Activated CD4-positive, CD25-positive, alpha-beta regulatory T cell (primary cell): ENCODE data around the gene SBNO2.

ENCODE experiments used
- DNase-seq, 4 experiments: peaks; one replicate each; lab custom pipeline; 2025; lab: John Stamatoyannopoulos, UW

Gene SBNO2, protein sequence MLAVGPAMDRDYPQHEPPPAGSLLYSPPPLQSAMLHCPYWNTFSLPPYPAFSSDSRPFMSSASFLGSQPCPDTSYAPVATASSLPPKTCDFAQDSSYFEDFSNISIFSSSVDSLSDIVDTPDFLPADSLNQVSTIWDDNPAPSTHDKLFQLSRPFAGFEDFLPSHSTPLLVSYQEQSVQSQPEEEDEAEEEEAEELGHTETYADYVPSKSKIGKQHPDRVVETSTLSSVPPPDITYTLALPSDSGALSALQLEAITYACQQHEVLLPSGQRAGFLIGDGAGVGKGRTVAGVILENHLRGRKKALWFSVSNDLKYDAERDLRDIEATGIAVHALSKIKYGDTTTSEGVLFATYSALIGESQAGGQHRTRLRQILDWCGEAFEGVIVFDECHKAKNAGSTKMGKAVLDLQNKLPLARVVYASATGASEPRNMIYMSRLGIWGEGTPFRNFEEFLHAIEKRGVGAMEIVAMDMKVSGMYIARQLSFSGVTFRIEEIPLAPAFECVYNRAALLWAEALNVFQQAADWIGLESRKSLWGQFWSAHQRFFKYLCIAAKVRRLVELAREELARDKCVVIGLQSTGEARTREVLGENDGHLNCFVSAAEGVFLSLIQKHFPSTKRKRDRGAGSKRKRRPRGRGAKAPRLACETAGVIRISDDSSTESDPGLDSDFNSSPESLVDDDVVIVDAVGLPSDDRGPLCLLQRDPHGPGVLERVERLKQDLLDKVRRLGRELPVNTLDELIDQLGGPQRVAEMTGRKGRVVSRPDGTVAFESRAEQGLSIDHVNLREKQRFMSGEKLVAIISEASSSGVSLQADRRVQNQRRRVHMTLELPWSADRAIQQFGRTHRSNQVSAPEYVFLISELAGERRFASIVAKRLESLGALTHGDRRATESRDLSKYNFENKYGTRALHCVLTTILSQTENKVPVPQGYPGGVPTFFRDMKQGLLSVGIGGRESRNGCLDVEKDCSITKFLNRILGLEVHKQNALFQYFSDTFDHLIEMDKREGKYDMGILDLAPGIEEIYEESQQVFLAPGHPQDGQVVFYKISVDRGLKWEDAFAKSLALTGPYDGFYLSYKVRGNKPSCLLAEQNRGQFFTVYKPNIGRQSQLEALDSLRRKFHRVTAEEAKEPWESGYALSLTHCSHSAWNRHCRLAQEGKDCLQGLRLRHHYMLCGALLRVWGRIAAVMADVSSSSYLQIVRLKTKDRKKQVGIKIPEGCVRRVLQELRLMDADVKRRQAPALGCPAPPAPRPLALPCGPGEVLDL (N-terminal part only)

DNA sequence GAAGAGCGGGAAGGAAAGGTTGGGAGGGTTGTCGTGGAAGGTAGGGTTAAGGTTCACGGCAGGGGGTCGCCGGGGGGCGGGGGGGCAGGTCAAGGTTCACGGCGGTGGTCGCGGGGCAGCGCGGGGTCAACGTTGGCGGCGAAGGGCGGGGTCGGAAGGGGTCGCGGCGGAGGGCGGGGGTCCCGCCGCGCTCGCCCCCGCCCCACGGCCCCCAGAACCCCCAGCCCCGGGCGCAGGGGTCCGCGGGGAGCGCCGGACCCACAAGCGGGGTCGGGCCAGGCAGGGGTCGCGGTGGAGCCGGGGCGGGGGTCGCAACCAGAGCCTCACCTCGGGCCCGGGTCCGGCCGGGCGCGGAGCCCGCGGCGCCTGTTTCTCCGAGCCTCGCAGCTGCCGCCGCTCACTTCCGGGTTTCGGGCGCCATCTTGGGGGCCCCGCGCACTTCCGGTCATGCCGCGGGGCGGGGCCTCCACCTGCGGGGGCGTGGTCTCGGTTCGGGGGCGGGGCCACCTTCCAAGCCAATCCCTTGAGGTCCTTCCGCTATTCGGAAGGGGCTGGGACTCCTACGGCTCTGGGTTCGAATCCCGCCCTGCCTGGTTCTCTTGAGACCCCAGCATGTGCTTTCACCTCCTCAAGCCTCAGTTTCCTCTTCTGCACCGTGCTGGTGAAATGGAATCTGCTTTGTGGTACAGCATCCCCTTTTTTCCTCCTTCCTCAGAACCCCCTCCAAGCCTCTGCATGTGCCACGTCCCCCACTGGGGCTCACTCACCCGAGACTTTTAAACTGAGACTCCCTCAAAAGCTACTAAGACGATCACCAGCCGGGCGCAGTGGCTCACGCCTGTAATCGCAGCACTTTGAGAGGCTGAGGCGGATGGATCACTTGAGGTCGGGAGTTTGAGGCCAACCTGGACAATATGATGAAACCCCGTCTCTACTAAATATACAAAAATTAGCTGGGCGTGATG is at the start of gene SBNO2:
Gene SBNO2, minus strand, starts transcription at position 424 of the 965 bp plus-strand sequence. CDS start 19,992 bp downstream, outside the sequence.
- DNase-seq = peak; percentile 73 to 93 (median 84)

DNA sequence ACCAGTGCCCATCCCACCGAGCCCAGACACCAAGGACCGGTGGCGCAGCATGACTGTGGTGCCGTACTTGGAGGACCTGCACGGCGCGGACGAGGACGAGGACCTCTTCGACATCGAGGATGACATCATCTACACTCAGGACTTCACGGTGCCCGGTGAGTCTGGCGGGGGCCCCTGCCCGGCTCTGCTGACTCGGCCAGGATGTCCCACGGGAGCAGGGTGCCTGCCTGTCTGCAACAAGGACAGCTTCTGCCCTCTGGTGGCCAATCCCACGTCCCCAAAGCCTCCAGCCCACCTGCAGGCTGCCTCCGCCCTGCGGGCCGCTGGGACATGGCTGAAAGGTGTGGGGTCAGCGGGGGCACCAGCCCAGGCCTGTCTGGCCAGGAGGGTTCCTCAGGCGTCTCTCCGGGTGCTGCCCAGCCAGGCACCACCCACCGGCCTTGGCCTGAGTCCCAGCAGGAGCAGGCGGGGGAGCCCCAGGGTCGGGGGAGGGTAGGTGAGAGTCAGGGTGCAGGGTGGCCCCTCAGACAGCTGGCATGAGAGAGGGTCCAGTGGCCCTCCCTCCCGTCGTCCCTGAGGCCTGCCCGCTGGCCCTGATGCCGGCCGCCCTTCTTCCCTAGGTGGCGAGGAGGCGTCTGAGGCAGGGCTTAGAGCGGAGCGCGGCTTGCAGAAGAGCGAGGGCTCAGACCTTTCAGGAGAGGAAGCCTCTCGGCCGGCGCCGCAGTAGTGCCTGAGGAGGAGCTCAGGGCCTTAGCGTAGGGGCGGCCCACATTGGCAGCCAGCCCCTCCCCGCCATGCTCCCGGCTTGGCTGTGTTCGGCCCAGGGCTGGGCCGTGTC is 49.2 kb upstream of the SBNO2 start:
- no peak for DNase-seq

DNA sequence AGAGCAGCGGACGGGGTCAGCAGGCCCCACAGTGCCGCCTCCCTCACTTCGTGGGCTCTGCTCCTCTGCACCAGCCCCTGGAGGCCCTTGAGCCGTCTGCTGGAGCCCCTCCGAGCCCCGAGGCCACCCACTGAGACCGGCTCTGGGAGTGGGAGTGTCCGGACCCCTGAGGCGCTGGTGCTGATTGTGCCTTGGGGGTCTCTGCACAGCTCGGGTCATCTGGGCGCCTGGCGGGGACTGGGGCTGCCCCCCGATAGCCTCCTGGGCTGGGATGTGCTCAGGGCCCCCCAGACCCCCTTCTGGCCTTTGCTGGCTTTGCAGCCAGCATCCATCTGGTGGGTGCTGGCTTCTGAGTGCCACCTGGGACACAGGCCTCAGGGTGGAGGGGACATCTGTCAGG is 48.3 kb upstream of the SBNO2 start:
- DNase-seq = no peak

DNA sequence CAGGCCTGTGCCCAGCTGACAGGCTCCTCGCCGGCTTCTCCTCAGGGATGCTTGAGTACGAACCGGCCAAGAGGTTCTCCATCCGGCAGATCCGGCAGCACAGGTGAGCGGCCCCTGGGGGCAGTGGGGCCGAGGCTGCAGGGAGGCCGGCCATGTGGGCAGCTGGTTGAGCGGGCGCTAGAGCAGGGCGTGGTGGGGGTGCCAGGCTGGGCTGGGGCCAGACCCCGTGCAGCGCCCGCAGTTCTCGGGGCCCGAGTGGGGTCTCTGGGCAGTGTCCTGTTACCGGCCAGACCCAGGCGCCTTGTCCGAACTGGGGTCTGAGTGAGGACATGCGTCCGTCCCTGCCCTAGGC is 47.8 kb upstream of the SBNO2 start:
- DNase-seq = no peak

DNA sequence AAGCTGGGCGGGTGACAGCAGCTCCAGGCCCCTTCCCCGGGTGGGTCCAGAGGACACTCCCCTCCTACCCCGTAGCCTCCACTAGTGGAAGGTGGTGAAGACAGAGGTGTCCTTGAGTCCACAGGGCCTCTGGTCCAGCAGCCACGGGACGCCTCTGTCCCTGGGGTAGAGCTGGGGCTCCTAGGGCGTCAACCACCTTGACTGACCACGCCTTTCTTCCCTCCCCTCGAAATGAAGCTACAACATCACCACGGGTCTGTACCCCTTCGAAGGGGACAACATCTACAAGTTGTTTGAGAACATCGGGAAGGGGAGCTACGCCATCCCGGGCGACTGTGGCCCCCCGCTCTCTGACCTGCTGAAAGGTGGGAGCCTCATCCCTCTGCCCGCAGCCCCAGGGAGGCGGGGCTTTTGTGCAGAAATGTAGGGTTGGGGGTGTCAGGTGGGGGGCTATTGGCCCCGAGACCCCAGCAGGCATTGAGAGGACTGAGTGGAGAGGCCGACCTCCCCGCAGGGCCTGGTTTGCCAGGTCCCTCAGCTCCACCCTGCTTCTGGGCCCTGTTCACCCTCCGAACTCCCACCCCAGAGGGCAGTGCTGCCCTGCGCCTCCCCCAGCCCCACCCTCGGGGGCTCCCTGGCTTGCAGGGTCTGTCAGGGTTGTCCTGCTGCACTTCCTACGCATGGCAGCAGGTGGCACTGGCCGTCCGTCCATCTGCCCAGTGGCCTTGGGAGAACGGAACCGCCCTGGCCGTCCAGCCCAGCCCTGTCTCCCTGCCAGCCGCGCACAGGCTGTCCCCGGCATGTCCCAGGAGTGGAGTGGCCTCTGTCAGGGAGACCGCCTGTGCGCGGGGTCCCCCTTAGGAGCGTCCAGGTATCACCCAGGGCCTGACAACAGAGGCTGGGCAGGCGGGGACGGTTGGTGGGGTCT is 47.2 kb upstream of the SBNO2 start:
- DNase-seq = no peak

DNA sequence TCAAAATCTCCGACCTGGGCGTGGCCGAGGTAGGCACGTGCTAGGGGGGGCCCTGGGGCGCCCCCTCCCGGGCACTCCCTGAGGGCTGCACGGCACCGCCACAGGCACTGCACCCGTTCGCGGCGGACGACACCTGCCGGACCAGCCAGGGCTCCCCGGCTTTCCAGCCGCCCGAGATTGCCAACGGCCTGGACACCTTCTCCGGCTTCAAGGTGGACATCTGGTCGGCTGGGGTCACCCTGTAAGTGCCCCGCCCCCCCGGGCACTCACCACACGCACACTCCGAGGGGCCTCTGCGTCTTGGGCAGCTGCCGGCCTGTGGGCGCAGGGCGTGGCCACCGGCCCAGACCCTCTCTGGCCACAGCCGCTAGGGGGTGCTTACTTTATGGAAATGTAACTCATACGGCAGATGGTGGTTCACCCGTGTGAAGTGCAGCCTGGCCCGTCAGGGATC is 46.4 kb upstream of the SBNO2 start:
- no peak for DNase-seq

DNA sequence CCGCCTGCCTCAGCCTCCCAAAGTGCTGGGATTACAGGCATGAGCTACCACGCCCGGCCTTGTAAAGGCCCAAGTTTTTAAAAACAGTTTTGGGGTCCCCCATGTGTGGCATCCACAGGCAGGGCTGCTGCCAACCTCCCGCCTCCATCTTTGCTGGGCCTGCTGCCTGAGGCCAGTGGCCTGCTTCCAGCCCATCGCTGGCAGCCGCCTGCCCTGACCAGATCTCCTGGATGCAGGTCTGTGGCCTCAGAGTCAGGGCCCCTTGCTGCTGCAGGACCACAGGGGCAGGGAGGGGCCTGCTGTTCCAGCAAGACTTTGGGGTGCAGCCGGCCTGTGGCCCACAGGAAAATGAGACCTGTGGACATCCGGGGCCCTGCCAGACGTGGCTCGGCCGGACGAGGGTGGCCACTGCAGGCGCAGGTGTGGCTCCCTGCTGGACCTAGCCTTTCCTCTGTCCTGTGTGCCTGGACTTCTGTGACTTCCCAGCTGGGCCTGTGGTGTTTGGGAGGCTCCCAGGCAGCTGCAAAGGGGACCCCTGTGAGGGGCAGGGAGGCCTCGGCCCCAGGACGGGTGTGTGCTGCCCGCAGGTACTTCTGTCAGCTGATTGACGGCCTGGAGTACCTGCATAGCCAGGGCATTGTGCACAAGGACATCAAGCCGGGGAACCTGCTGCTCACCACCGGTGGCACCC is 45.9 kb upstream of the SBNO2 start:
- no peak for DNase-seq

DNA sequence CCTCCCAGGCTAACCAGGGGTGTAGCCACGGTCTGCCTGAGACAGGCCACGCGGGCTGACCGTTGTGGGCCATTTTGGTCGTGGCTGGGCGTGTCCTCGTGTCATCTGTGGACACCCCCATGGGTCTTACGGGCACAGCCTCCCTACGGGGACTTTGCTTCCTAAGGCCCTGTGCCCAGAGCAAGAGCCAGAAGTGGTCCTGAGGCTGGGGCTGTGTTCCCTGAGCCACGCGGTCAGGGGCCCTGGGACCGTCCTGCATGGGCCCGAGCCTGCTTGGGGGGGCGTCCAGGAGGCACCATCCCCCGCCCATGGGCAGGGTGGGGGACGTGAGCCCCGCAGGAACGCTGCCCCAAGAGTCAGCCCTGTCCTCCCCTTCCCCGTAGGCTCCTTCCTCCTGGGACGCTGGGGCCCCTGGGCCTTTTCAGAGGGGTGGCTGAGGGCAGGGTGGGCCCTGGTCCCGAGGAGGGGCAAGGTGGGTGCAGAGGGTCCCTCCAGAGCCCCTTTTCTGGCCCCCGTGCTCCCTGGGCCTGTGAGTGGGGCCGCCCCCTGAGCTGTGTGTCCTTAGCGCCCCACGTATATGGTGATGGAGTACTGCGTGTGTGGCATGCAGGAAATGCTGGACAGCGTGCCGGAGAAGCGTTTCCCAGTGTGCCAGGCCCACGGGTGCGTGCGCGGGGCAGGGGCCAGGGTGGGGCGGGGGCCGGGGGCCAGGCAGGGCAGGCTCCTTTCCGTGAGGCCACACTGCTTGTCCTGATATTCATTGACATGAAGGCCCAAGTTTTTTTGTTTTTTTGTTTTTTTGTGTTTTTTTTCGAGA is 44.9 kb upstream of the SBNO2 start:
- no peak for DNase-seq

DNA sequence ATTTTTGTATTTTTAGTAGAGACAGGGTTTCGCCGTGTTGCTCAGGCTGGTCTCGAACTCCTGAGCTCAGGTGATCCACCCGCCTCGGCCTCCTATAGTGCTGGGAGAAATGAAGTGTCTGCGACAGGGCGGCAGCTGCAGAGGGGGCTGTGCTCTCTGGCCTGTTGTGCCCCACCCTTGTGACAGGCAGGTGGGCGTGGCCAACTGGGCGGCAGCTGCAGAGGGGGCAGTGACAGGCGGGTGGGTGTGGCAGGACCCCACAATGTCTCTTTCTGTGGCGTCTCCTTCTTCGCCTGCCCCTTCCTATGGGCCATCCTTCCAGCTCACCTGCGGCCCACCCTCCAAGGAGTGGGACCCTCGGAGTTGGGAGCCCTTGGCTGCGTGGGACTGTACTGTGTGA is 43.3 kb upstream of the SBNO2 start:
- DNase-seq = no peak

DNA sequence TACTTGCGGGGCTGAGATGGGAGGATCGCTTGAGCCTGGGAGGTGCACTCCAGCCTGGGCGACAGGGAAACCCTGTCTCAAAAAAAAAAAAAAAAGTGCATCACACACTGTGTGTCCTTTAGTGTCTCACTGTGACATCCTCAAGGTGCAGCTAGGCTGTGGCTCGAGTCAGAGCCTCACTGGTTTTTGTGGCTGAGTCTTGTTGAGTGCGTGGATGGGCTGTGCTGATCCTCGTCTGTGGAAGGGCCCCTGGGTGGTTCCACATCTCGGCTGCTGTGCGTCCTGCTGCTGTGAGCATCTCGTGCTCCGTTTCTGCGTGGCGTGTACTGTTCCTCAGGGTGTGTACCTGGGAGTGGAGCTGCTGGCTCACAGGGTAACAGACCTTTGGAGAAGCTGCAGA is 42.7 kb upstream of the SBNO2 start:
- no peak for DNase-seq

DNA sequence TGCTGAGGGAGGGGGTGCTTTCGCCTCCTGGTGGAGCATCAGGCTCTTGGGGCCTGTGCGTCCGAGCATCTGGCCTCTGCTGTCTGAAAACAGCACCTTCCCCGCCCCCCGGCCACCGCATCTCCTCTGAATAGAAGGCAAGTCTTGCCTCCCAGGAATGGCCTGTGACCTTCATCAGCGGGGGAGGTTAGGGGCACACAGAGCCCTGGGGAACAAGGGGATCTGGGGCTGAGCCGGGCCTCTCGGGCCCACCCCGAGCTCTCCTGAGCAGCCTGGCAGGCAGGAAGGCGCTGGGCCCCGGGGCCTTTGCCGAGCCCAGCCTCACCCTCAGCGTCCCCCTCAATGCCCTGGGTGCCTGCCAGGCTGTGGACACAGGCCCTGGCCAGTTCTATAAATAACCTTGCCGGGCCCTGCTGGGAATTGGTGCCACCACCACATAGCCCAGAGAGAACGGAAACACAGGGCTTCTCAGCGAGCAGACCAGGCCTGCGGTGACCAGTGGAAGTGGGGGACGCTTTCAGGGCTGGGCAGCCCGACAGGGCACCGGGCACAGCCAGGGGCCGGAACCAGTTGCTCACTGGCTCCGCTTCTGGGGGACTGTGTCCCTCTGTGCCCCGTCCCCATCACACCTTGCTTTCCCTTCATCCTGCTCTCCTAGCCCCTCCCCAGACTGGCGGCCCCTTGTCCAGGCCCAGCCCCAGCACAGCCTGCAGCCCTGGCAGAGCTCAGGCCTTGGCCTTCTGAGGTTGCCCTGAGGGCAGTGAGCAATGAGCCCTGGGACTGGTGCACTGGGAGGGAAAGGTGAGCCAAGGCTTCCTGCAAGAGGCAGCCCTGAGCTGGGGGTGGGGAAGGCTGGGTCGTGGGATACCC is 41.0 kb upstream of the SBNO2 start:
- DNase-seq = no peak

DNA sequence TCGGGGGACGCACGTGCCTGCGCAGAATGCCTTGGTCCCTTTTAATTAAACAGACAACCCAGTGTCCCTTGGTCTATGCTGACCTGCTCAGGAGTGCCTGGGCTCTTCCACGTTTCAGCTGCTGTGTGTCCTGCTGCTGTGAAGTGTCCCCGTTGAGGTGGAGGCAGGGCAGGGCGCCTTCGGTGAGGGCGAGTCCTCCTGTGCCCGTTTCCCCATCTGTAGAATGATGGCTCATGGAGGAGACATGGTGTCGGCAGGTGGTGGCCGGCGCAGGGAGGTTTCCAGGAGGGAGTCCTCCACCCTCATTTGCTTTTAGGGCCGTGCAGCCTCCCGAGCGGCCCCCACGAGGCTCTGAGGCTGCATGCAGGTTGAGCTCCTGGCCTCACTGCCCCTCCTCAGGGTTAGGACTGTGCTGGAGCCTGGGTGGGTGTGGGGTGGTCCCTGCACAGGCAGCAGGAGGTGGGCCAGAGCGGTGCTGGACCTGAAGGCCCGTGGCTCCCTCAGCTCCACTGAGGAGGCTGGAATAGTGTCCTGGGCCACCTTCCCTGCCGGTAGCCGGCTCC is 40.3 kb upstream of the SBNO2 start:
- DNase-seq = no peak

DNA sequence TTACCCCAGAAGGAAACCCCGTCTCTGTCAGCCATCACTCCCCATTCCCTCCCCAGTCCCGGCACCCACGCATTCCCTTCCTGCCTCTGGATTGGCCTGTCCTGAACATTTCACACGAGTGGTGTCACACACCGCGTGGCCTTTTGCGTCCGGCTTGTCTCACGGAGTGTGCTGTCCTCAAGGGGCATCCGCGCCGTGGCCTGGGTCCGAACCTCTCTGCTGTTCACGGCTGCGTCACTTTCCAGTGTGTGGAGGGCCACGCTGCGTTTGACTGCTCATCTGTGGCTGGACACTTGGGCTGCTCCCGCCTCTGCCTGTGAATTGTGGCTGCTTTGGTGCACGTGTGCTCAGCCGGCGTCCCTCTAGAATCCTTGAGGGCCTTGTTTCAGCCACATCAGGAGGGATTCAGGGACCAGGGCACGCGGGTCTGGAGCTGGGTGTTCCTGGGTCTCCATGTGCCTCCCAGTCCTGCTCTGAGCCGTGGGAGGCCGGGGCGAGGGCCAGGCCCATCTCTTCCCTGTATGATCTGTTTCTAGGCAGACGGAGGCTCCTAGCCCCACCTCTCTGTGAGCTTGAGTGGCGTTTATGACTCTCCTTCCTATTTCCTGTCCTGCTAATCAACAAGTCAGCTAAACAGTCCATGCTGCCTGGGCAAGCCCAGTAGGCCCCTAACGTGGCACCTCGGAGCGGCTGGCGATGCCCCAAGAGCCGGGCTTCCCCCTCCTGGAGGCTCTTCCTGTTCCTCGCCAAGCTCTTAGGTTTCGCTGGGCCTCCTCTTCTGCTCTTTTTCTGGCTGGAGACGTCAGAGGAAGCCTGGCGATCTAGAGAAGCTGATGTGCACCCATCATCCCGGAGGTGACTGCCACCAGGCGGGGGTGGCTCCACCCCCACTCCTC is 39.6 kb upstream of the SBNO2 start:
- peak in 1 of 4 experiments; percentile 38 for DNase-seq

DNA sequence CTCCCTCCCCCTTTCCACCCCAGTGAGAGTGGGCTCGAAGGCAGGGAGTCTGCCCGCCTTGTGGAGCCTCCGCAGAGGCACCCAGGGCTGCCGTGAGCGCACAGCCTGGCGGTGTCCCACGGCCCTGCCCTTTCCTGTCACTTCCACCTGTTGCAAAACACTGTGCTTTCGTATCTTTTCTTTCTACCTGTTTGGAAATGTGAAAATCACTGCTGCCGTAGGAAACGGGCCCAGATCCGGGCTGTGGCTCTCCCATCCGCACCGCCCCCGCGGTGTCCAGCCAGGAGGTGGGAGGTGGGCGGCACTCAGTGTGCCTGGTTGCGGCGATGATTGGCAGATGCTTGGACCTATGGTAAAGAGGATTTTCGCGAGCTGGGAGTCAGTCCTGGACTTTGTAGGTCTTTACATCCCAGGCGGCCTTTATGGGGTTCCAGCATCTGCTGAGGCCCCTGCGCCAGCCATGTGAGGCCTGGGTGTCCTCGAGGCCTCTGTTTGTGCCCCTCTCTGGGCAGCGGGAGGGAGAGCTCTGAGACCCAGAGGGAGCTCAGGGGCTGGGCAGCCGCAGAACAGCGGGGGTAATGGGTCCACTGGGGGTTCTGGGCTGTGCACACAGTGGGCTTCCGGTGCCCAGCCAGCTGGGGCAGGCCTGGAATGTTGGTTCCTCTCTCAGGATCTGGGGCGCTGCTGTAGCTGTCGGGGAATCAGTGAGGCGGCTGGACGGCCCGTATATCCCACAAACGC is 37.6 kb upstream of the SBNO2 start:
- DNase-seq = no peak

DNA sequence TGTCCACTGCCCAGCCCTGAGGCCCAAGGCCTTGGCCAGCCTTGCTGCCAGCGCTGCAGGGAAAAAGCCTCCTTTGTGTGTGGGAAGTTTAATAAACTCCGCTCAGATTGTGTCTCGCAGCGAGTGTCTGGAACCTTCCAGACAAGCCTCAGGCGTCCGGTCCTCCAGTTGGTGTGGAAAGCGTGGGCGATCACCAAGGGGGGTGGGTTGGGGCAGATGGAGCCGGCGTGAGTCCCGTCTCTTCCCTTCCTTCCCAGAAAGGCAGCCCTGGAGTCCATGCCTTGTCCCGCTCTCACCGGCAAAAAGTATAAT is 36.1 kb upstream of the SBNO2 start:
- DNase-seq = no peak
